GM19372 (cell line): ENCODE measurements around the gene HAPLN2.
"Not testable (repeated sequence)": the region's sequence is repeated elsewhere in the genome, so short reads cannot be mapped to it uniquely, and the experiment has no call there.

Experiments
- ATAC-seq: cut with Tn5 transposase; IDR thresholded peaks from one replicate; pipeline ENCODE4 v1.9.1; 2021; ENCODE audit warnings: mild to moderate bottlenecking, low read depth, moderate library complexity; ENCODE audit not compliant: unreplicated experiment

The HAPLN2 gene

DNA sequence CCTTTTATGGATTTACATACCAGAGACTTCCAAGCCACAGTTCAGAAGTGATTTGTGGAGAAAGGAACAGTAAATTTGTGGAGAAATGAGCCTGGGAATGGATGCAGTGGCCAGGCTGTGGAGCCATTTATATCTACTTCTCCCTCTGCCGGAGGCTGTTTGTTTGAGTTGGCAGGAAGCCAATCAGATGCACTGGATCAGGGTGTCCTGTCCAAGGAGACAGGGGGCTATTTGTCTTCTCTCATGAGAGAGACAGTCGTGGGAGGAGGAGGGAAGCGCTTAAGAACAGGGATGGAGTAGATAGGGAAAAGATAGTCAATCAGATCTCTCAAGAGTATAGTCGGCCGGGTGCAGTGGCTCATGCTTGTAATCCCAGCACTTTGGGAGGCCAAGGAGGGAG, 2.8 kb upstream of the HAPLN2 start:
- no peak for ATAC-seq

DNA sequence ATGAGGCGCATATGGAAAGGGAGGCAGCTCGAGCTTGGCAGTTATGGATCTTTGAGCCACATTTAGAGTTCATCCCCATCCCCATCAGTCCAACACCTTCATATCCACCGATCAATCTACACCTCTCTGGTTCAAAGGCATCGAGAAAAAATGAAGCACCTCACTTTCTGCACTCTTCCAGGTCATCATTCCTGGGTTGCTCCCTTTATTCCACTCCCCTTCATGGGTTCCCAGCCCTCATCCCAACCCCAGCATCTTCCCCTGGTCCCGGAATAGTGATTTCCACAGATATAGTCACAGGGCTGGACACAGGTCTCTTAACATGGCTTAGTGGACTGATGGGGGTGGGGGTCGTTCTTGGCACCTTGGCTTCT, 354 bp downstream of the HAPLN2 start:
- no peak for ATAC-seq

DNA sequence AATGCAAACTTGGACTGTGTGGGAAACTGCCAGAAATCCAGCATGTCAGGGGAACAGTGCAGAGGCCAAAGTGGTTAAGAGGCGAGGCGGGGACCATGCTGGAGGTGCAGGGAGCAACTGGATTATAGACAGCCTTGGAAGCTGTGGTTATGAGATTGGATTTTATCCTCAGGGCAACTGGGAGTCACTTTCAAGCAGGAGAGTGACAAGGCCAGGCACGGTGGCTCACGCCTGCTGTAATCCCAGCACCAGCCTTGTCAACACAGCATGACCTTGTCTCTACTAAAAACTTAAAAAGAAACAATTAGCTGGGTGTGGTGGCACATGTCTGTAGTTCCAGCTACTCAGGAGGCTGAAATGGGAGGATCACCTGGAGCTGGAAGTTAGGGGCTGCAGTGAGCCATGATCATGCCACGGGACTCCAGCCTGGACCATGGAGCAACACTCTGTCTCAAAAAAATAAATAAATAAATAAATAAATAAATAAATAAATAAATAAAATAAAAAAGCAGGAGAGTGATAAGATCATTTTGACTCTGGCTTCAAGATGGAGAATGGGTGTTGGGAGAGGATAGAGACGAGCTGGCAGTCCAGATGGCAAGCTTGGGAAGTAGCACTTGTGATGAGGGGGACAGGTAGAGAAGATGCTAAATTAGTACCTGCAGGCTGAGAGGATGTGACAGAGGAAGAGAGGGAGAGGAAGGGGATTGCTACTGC, 3.5 kb downstream of the HAPLN2 start:
- no peak for ATAC-seq

DNA sequence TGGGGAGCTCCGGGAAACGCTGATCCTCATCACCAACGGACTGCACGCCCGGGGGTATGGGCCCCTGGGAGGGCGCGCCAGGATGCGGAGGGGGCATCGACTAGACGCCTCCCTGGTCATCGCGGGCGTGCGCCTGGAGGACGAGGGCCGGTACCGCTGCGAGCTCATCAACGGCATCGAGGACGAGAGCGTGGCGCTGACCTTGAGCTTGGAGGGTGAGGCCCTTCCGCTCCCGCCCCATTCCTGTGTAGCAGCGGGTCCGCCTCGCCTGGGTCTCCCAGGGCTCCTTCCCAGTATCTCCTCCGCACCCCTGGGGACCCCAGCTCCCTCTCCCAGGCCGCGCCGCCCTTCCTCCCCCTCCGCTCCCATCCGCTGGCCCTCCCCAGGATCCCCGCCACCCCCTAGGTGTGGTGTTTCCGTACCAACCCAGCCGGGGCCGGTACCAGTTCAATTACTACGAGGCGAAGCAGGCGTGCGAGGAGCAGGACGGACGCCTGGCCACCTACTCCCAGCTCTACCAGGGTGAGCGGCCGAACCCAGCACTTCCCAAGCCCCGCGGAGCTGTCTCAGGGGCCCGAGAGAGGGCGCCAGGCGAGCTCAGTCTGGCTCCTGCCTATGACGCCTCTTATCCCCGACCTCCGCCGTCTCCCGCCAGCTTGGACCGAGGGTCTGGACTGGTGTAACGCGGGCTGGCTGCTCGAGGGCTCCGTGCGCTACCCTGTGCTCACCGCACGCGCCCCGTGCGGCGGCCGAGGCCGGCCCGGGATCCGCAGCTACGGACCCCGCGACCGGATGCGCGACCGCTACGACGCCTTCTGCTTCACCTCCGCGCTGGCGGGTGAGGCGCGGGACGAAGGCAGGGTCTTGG, 5.0 kb downstream of the HAPLN2 start:
- ATAC-seq, result no peak

DNA sequence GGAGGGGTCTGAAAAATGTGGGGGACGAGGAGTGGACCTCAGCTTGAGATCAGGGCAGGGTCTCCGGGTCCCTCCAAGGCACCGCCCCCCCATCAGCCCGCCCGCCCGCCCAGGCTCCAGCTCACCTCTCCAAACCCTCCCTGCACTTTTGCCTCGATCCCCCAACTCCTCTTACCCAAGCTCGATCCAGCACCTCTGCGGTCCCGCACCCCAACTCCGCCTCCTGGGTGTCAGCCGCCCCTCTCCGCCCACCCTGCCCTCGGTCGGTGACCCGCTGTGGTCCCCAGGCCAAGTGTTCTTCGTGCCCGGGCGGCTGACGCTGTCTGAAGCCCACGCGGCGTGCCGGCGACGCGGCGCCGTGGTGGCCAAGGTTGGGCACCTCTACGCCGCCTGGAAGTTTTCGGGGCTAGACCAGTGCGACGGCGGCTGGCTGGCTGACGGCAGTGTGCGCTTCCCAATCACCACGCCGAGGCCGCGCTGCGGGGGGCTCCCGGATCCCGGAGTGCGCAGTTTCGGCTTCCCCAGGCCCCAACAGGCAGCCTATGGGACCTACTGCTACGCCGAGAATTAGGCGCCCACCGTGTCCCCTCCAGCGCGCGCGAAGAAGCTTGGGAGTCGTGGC, 5.7 kb downstream of the HAPLN2 start:
- no peak for ATAC-seq

DNA sequence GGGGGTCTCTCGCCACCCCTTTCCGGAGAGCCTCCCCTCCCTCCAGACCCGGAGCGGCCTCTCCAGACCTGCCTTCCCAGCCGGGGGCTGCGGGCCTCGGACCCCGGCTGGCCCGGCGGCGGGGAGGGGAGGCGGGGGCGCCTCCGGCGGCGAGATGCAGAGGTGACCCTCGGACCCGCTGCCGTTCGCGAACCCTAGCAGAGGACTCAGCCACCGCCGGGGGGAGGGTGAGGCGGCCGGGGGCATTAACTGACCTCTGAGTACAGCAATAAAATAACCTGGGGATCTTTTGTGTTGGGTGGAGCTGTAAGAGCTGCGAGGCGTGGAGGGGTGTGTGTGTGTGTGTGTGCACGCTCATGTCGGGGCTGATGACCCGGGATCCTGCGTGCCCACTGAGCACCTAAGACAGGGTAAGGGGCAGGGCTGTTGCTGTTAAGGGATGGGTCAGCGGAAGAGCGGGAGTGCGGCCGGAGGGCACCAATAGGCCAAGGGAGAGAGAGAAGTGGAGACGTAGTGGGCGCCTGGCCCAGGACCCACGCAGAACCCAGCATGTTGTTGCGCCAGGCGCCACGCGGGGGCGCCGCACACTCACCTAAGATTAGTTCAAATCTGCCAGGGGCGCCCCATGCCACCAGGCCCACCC, 6.3 kb downstream of the HAPLN2 start:
- ATAC-seq, result no peak

DNA sequence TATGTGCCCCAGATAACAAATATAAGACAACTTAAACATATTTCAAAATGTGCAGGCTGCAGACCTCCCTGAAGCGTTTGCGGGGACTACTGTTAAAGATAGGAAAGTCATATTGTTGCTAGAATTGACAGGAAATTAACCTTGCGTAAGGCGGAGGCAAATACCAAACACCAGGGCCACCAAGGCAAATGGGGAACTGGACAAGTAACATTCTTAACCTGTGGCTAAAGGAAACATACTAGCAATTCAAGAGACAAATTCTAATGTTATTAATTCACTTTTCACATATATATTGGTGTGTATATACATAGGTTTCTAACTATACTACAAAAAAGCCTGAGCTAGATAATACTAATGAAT, 6.8 kb downstream of the HAPLN2 start:
- ATAC-seq, result no peak

DNA sequence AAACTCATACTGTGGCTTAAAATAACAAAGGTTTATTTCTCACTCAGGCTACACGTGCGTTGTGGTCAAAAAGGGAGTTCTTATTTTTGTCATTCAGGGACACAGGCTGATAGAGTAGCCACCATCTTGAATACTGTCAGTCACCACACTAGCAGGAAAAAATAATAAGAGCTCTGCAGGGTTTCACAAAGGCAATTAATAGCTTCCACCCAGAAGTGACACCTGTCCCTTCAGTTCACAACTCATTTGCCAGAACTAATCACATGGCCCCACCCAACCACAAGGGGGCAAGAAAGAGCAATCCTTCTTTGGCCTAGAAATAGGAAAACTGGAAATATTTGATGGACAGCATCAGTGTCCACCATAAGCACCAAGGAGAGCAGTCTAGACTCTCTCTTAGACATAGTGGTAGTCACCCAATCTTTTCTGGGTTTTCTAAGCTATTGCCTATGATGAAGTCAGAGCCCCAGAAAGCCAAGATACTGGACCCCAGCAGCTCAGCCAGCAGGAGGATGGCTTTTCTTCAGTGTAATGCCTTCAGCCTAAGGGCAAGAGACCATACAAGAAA, 8.2 kb downstream of the HAPLN2 start:
- ATAC-seq, result no peak

DNA sequence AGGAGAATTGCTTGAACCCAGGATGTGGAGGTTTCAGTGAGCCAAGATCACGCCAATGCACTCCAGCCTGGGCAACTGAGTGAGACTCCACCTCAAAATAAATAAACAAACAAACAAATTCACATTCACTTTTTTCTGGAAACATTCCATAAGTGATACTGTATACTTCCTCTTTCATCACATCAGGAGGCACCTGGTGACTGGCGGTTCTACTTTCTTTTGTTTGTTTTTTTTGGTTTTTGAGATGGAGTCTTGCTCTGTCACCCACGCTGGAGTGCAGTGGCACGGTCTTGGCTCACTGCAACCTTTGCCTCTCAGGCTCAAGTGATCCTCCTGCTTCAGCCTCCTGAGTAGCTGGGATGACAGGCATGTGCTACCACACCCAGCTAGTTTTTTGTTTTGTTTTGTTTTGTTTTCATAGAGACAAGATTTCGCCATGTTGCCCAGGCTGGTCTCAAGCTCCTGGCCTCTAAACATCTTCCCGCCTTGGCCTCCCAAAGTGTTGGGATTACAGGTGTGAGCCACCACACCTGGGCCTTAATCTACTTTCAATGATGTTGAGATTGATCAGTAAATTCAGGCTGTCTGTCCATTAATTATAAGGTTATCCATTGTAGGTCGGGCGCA, 10.7 kb downstream of the HAPLN2 start:
- no peak for ATAC-seq

DNA sequence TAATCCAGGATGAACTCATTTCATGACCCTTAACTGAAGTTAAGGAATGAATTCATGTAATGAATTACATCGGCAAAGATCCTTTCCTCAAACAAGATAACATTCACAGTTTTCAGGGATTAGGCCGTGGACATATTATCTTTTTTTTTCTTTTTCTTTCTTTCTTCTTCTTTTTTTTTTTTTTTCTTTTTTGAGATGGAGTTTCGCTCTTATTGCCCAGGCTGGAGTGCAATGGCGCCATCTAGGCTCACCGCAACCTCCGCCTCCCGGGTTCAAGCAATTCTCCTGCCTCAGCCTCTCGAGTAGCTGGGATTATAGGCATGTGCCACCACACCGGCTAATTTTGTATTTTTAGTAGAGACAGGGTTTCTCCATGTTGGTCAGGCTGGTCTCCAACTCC, 11.9 kb downstream of the HAPLN2 start:
- ATAC-seq, result not testable (repeated sequence)

DNA sequence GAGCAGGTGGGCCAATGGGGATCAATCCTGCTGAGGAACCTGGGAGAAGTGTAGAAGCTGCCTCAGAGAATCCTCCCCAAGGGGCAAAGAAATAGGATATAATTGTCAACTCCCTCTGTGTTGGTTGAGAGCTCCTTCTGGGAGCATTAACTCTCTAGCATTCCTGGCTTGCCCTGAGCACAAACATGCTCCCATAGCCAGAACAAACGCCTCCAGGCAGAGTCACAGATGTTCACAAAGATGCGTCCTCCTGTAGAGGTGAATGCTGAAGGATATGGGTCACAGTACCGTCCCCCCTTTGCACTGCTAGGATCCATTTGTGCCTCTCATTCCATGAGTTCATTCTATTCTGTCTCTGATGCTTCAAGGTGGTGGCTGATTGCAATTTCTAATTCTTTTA, 13.1 kb downstream of the HAPLN2 start:
- ATAC-seq, result no peak

DNA sequence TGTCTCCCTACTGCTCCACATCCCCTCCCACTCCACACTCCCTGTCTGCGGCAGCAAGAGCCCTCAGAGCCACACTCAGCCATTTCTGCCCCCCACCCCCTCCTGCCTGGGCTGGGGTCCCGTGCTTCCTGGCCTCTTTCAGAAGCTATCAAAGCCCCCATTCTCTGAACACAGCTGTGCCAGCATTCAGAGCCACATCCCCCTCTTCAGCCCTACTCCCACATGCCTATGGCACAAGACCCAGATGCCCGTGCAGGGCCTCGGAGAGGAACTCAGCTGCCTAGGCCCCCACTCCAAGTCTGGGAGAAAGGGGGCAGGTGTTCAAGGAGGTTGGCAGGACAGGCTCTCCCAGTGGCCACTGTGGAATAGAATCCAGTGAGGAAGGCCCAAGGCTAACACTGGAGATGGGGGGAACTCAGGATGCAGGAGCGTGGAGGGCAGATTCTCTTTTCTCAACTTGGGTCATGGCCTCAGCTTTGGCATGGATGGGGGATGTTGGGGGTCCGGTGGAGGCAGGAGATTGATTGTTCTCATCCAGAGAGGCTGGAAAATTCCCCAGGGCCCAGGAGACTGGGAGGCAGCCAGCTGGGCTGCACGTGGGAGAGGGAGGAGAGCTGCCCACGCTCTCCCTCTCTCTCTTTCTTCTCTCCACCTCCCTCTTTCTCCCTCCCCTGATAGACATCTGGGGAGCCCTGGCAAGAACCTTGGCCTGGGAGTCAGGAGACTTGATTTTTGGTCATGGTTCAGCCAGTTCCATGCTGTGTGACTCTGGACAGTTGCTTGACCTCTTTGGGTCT, 19.2 kb downstream of the HAPLN2 start:
- ATAC-seq, result no peak

DNA sequence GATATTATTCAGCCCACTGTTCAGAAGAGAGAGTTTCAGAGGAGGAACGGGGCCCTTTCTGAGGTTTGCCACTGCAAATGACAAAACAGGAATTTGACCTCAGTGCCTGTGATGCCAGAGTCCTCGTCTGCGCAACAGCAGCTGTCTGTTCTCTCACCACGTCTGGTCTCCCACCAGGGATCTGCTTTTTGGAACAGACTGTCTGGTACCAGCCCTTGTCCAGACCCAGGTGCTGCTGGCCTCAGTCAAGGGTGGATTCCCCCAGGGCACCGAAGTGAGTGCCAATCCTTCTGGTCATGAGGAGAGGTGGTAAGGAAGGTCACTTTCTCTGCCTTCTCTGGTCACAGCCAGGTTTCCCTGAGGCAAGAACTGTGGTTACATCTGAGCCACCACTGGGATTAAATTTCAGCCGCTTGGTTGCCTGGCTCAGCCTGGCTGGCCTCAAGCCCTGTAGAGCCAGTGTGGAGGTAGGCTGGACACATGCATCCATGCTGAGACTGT, 20.4 kb downstream of the HAPLN2 start:
- ATAC-seq, result no peak

DNA sequence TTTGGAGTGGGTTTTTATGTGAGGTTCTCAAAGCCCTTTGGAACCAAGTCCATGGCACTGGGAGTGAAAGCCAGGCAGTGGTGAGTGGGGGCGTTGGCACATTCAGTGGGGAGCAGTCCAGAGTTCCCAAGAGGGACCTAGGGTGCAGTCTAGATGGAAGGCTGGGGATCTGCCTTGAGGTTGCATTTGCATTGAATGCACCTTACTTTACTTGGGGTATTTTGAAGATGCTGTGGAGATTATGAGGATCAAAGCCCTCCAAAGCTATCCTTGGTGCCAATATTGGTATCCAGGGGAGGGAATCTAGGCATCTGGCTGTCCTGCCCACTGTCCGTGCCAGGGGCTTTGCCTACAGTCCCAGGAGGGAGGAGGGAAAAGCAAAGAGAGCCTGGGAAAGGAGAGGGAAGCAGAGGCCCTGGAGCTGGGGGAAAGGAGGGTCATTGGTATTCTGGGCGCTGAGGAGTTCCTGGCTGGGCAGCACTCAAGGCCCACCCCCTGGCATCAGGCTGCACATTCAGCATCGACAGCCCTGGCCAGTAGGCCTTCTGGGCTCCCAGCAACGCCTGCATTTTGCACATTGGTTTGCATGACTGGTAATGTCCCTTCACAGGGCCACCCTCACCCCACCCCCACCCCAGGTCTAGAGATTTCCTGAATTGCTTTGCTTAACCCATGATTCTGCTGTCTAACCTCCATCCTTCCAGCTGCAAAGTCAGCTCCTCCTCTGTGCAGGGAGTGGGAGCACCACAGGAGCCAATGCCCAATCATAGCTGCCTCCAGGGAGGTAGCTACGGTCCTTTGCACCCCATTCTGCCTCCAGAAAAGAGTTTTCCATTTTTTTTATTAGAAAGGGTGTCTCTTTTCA, 21.9 kb downstream of the HAPLN2 start:
- no peak for ATAC-seq

DNA sequence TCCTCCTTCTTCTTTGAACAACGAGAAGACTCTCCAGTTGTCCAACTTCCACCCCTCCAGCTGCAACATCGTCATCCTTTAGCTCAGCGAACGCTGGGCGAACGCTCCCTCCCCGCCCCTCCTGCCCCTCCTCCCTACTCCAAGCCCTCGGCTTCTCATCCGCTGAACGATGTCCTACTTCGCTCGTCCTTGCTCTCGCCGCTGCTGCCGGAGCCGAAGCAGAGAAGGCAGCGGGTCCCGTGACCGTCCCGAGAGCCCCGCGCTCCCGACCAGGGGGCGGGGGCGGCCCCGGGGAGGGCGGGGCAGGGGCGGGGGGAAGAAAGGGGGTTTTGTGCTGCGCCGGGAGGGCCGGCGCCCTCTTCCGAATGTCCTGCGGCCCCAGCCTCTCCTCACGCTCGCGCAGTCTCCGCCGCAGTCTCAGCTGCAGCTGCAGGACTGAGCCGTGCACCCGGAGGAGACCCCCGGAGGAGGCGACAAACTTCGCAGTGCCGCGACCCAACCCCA, 22.6 kb downstream of the HAPLN2 start, which contains the start of gene BCAN:
Gene BCAN, plus strand, starts transcription at position 357 of the 504 bp plus-strand sequence. CDS start 3,938 bp downstream, outside the sequence.
- no peak for ATAC-seq

DNA sequence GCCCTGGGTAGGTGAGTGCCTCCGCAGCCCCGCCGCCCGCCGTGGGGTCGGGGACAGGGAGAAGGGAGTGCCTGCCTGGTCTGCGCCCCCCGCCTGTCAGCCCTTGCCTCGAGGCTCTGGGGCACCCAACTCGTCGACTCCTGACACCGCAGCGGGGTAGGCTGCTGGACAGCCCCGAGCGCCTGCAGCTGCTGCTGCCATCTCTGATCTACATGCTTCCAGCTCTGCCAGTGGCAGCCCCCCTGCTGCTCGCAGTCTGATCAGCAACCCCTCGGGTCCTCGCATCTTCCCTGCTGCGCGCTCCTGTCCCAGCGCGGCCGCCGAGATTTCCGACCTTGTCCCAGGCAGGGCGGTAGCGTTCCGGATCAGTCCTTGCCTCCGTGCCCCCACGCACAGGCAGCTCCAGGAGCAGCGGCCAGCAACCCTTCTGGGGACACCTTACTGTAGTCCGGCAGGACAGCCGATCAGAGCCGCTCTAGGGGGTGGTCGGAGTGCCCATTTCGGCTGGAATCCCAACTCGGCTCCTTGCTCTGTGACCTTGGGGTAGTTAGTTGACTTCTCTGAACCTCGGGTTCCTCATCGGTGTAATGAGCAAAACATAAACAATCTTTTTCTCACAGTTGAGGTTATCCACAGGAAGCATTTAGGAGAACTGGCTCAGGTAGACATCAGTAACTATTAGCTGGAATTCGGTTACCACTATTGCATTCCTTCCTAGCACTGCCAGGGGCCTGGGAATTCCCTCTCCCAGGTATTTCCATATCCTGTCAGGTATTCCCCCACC, 23.2 kb downstream of the HAPLN2 start:
- no peak for ATAC-seq

DNA sequence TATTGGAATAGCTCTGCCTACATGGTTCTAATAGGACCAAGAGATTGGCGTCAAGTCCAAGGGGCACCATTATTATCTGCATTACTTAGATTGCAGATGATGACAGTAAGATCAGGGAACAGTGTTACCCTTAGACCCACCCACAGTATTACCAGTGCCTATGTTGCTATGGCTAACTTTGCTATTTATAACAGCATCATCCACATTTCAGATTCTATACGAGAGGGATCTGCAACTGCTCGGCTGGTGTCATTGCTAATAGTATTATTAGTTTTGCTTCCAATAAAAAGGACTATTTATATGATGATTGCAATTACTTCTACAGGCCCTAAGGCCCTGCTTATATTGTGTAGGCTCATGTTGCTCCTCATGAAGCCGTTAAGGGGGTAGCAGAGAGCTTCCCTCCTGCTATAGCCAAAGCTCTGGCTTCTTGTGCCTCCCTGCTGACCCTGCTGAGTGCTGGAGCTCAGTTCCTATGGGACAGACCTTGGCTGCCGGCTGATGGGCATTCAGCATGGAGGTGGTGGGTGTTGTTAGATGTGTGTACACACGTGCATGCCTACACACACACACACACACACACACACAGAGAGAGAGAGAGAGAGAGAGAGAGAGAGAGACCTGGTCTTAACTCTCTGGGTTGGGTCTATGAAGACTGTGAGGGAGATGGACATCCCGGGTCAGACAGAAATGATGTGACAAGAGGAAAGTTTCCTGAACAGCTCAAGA, 24.0 kb downstream of the HAPLN2 start:
- no peak for ATAC-seq
